ENCODE results near the gene NISCH. TPM values are rescaled to one million over a fixed set of nuclear protein-coding genes. Genes with fewer than 3 reads are reported as not detected.

The NISCH gene
- total and polyA plus RNA-seq, 2 of the 8 experiments (the other 6 are each of a cell fraction or from before 2014, with no cell fraction given) = 71.2 to 71.9 TPM

- Histone ChIP-seq H2BK5ac (ENCODE audit: low read depth, low read length) (no peak overlapping the region), H3K9ac (replicated peaks in 1 of 4; ENCODE audit: extremely low read depth in 1 of 4, low read depth in 3 of 4, low read length in 3 of 4) (no peak overlapping the region), H3K36me3 (ENCODE audit: control insufficient read depth in 2 of 4, insufficient read depth in 4 of 4, low read length in 3 of 4) (no peaks in the 10 kb centered on the region), H3K79me2 (ENCODE audit: control insufficient read depth in 1 of 2, insufficient read depth in 2 of 2, low read length in 2 of 2) (no peaks in the 10 kb centered on the region), H3K79me1 (ENCODE audit: low read depth, low read length) (no peaks in the 10 kb centered on the region), H4K20me1 (replicated peaks in 1 of 2; ENCODE audit: control insufficient read depth in 1 of 2, insufficient read depth in 2 of 2, low read length in 2 of 2) (peaks cover 0 to 1% of the 10 kb centered on the region in 2 experiments), H3K18ac (ENCODE audit: extremely low read depth, low read length) (no peak overlapping the region), H3K56ac (replicated peaks; ENCODE audit: insufficient read length, low read depth, low read length) (no peak overlapping the region), H2BK120ac (replicated peaks; ENCODE audit: low read depth, low read length) (no peak overlapping the region), H3K14ac (ENCODE audit: insufficient read length) (no peak overlapping the region), H3K4ac (replicated peaks; ENCODE audit: insufficient read length, low read depth, low read length) (no peak overlapping the region), H2BK15ac (ENCODE audit: low read length) (no peak overlapping the region), H3K9me3 (ENCODE audit: insufficient read depth in 2 of 2, low read depth in 1 of 2, low read length in 1 of 2) (no peaks in the 10 kb centered on the region), H4K91ac (replicated peaks; ENCODE audit: insufficient read length, low read length) (no peak overlapping the region), H3K23me2 (ENCODE audit: low read depth, low read length) (no peaks in the 10 kb centered on the region), H2BK20ac (ENCODE audit: low read length) (no peak overlapping the region), H2BK12ac (ENCODE audit: low read depth, low read length) (no peak overlapping the region), H3K4me1 (replicated peaks in 1 of 4; ENCODE audit: control insufficient read depth in 3 of 4, insufficient read depth in 4 of 4, low read length in 3 of 4) (peaks cover 0 to 4% (median 0%) of the 10 kb centered on the region in 4 experiments; a peak in 1 of 7 replicates), H3K4me2 (ENCODE audit: insufficient read depth in 1 of 2, low read depth in 2 of 2, low read length in 2 of 2) (no peak overlapping the region), H3K27ac (ENCODE audit: low read depth, low read length) (no peak overlapping the region), H4K8ac (ENCODE audit: extremely low read depth, insufficient read depth, low read length) (no peak overlapping the region), H2AFZ (ENCODE audit: low read length) (no peak overlapping the region), H4K5ac (ENCODE audit: insufficient read length, low read depth, low read length) (no peak overlapping the region), H3K4me3 (ENCODE audit: extremely low read depth in 1 of 4, insufficient read depth in 2 of 4, low read depth in 3 of 4, low read length in 4 of 4) (no peak overlapping the region), H2AK5ac (ENCODE audit: low read depth, low read length) (no peak overlapping the region), H3K23ac (ENCODE audit: insufficient read length) (no peak overlapping the region), H3K27me3 (replicated peaks in 1 of 4; ENCODE audit: control insufficient read depth in 3 of 4, extremely low read depth in 1 of 4, insufficient read depth in 3 of 4, low read length in 3 of 4) (no peaks in the 10 kb centered on the region)
- CTCF ChIA-PET (ENCODE audit: partially characterized antibody) = interaction anchor here (0.7 to 3.5 kb wide), 9 partner anchors 9 to 104 kb away, joined by 3 to 12 read pairs (median 4); partner anchors contain the start of genes STAB1 and UQCC5
- WGBS, 2 experiments (ENCODE audit: extremely low coverage in 1 of 2, insufficient coverage in 1 of 2, insufficient read length in 1 of 2, insufficient replicate concordance in 2 of 2, low coverage in 1 of 2, low lambda C conversion rate in 2 of 2, missing lambda C conversion rate in 1 of 2) = 91% methylated on average over 7 of the region's 7 CpGs; no CpG with 5 or more reads in 1 of the 2 experiments
- FAIRE-seq (no peak), DNase-seq (ENCODE audit: low read depth in 1 of 2, low spot score in 2 of 2) (no peak)
- POLR2A ChIA-PET (ENCODE audit: partially characterized antibody) = interaction anchor here (0.8 to 4.1 kb wide), 8 partner anchors 8 to 28 kb away, joined by 3 to 16 read pairs (median 4); partner anchors contain the start of gene UQCC5
- TF ChIP-seq RFX5 (IDR thresholded peaks at IDR 0.05; ENCODE audit: borderline replicate concordance, low read depth, low read length) = no peak
- TF ChIP-seq BCL11A (IDR thresholded peaks at IDR 0.05; ENCODE audit: low read depth in 2 of 2, low read length in 2 of 2) = no peak
- TF ChIP-seq POLR2AphosphoS5 (IDR thresholded peaks at IDR 0.05; ENCODE audit: low read depth, low read length) = no peak
- TF ChIP-seq USF2 (IDR thresholded peaks at IDR 0.05; ENCODE audit: low read length) = no peak
These were observed 56.1 kb downstream of the NISCH start for GRCh38 chr3:52511509-52511908.

Measured in H1 (cell line).